Caco-2 (cell line): ENCODE data around the gene RAB3GAP2. TPM values are rescaled to one million over a fixed set of nuclear protein-coding genes. Genes with fewer than 3 reads are reported as not detected.

Experiments
- BruUV-seq: library from RNA; stranded (reverse); fragments of 400-500 nt; replicated peaks from 2 replicates; lab custom pipeline; 2021; lab: Mats Ljungman, UMichigan
- CTCF ChIA-PET: fragments of 300-600 bp; sonication (Branson Sonifier 250); formaldehyde crosslinking; loops from one replicate; lab custom pipeline; 2022; ENCODE audit warnings: antibody characterized with exemption; lab: Charles Lee
- POLR2A ChIA-PET: fragments of 300-600 bp; sonication (Branson Sonifier 250); formaldehyde crosslinking; loops from one replicate; lab custom pipeline; 2022; ENCODE audit warnings: antibody characterized with exemption; lab: Charles Lee
- DNase-seq, 2 experiments: peaks; one replicate each; pipeline versions ENCODE4 v3.0.0 to v3.0.0-alpha.2; 2020 to 2022
- H3K27me3 ChIP-seq: replicated peaks from 2 replicates; pipeline ENCODE4 v1.6.0; 2011; ENCODE audit warnings: low read length; ENCODE audit not compliant: control insufficient read depth, insufficient read depth
- H3K36me3 ChIP-seq: 2 replicates; pipeline ENCODE4 v1.5.1; 2011; ENCODE audit warnings: low read length; ENCODE audit not compliant: control insufficient read depth, insufficient read depth
- H3K4me1 ChIP-seq: fragments of 250-450 bp; sonication (Bioruptor Pico); 2 replicates; pipeline ENCODE4 v1.5.1; 2020; ENCODE audit warnings: mild to moderate bottlenecking
- H3K4me3 ChIP-seq: 2 replicates; pipeline ENCODE4 v1.5.1; 2011; ENCODE audit warnings: low read depth, mild to moderate bottlenecking, control low read depth, low read length
- H3K9me3 ChIP-seq: fragments of 250-450 bp; sonication (Bioruptor Pico); 2 replicates; pipeline ENCODE4 v1.5.1; 2020; ENCODE audit warnings: mild to moderate bottlenecking, moderate library complexity
- H3K27ac Mint-ChIP-seq: one replicate; pipeline ENCODE4 v1.8.0; 2022; ENCODE audit warnings: mixed read lengths; ENCODE audit not compliant: unreplicated experiment
- H3K27me3 Mint-ChIP-seq: one replicate; pipeline ENCODE4 v1.8.0; 2022; ENCODE audit warnings: mixed read lengths; ENCODE audit not compliant: insufficient read depth, unreplicated experiment
- H3K36me3 Mint-ChIP-seq: one replicate; pipeline ENCODE4 v1.8.0; 2022; ENCODE audit warnings: mild to moderate bottlenecking, mixed read lengths; ENCODE audit not compliant: insufficient read depth, unreplicated experiment
- H3K4me1 Mint-ChIP-seq: one replicate; pipeline ENCODE4 v1.8.0; 2022; ENCODE audit warnings: low read depth, mixed read lengths; ENCODE audit not compliant: unreplicated experiment
- H3K4me3 Mint-ChIP-seq: one replicate; pipeline ENCODE4 v1.8.0; 2022; ENCODE audit warnings: mild to moderate bottlenecking, moderate library complexity, mixed read lengths; ENCODE audit not compliant: unreplicated experiment
- H3K9me3 Mint-ChIP-seq: one replicate; pipeline ENCODE4 v1.8.0; 2022; ENCODE audit warnings: mixed read lengths; ENCODE audit not compliant: unreplicated experiment
- intact Hi-C: fragments of 100-400 bp; cut with micrococcal nuclease; formaldehyde crosslinking; loops from one replicate; pipeline ENCODE4 v1.10.0; 2022; ENCODE audit not compliant: unreplicated experiment
- total RNA-seq: library from RNA; stranded (reverse); gene quantifications from 2 replicates; pipeline ENCODE4 v1.2.3, GENCODE V29; 2022
- TF ChIP-seq, protein P1 (sequence below), 2 experiments: fragments of 200-600 bp in 1 of 2; IDR thresholded peaks; 1 replicate in 1 of 2; 2 replicates in 1 of 2; pipeline versions ENCODE4 v1.5.1 to v1.8.0; 2011 to 2022; ENCODE audit warnings: antibody characterized with exemption in 1 of 2, control low read depth in 1 of 2, inconsistent platforms in 1 of 2, low read depth in 1 of 2, low read length in 1 of 2, mild to moderate bottlenecking in 1 of 2, moderate library complexity in 1 of 2; ENCODE audit not compliant: insufficient read depth in 1 of 2, severe bottlenecking in 1 of 2, unreplicated experiment in 1 of 2

Gene RAB3GAP2
- total RNA-seq, 1 experiment from 2014 or later, result 41.1 TPM

DNA sequence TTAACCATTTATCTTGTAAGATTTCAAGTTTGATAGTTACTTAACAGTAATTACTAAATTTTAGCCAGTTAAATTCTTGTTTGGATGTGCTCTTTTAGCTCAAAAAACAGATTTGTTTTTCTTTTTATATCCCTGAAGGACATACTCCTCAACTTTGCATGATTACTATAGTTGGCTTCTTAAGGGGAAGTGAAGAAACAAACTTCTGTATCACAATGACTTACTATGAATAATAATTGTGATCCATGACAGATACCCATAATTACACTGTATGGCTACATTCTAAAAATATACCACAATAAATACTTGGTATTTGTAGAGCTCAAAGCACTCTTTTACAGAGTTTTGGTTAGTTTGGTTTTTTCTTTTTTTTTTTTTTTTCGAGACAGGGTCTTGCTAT, 122.5 kb downstream of the RAB3GAP2 start:
- Mint-ChIP-seq H3K9me3 (no peaks in the 10 kb centered on the region), H3K36me3 (peaks cover 56% of the 10 kb centered on the region), H3K27me3 (no peaks in the 10 kb centered on the region), H3K4me3 (no peak overlapping the region), H3K27ac (no peak overlapping the region), H3K4me1 (no peaks in the 10 kb centered on the region)
- no TSS peak for BruUV-seq
- ChIA-PET POLR2A (no interaction called here), CTCF (no interaction called here)
- Histone ChIP-seq H3K4me3 (no peak overlapping the region), H3K4me1 (no peaks in the 10 kb centered on the region), H3K27me3 (no peaks in the 10 kb centered on the region), H3K9me3 (no peaks in the 10 kb centered on the region), H3K36me3 (no peaks in the 10 kb centered on the region; the same call in 1 of the 2 replicates)
- TF ChIP-seq, protein P1, sequence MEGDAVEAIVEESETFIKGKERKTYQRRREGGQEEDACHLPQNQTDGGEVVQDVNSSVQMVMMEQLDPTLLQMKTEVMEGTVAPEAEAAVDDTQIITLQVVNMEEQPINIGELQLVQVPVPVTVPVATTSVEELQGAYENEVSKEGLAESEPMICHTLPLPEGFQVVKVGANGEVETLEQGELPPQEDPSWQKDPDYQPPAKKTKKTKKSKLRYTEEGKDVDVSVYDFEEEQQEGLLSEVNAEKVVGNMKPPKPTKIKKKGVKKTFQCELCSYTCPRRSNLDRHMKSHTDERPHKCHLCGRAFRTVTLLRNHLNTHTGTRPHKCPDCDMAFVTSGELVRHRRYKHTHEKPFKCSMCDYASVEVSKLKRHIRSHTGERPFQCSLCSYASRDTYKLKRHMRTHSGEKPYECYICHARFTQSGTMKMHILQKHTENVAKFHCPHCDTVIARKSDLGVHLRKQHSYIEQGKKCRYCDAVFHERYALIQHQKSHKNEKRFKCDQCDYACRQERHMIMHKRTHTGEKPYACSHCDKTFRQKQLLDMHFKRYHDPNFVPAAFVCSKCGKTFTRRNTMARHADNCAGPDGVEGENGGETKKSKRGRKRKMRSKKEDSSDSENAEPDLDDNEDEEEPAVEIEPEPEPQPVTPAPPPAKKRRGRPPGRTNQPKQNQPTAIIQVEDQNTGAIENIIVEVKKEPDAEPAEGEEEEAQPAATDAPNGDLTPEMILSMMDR (IDR thresholded peaks at IDR 0.05; ENCODE audit: insufficient read depth in 1 of 2, low read depth in 1 of 2, low read length in 1 of 2, severe bottlenecking in 1 of 2, unreplicated experiment in 1 of 2), result no peak
- DNase-seq, result no peak
- intact Hi-C loops, result no loop called here

DNA sequence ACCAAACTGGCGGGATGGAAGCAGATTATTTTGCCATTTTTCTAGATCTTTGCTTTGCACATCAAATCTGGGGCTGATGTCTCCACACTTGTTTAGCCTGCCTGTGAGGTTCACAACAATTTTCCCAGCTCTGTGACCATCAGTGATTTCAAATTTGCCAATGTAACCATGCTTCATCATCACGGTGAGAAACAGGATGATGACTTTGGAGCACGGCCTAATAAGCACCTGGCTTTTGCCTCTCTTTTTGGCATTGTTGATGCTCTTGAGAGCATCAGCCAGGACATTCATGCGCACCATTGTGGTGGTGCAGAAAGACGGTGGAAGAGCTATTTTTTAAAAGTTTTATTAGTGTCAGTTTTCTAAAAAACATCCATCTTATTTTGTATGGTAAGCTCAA, 128.2 kb downstream of the RAB3GAP2 start:
- Mint-ChIP-seq H3K4me1 (no peaks in the 10 kb centered on the region), H3K27me3 (no peaks in the 10 kb centered on the region), H3K9me3 (no peaks in the 10 kb centered on the region), H3K4me3 (no peak overlapping the region), H3K36me3 (peaks cover 67% of the 10 kb centered on the region), H3K27ac (no peak overlapping the region)
- Histone ChIP-seq H3K4me1 (no peaks in the 10 kb centered on the region), H3K4me3 (no peak overlapping the region), H3K9me3 (no peaks in the 10 kb centered on the region), H3K36me3 (peaks cover 1% of the 10 kb centered on the region), H3K27me3 (no peaks in the 10 kb centered on the region)
- BruUV-seq, result no TSS peak
- CTCF ChIA-PET, result no interaction called here
- intact Hi-C loops, result no loop called here
- POLR2A ChIA-PET, result no interaction called here
- DNase-seq, result no peak
- TF ChIP-seq, protein P1 (IDR thresholded peaks at IDR 0.05; ENCODE audit: insufficient read depth in 1 of 2, low read depth in 1 of 2, low read length in 1 of 2, severe bottlenecking in 1 of 2, unreplicated experiment in 1 of 2), result no peak

- no TSS peak for BruUV-seq
- H3K36me3 ChIP-seq, result peaks cover 1% of the 10 kb centered on the region
Measured at GRCh38 chr1:220139966-220140365, 132.3 kb downstream of the RAB3GAP2 start.

More at GRCh38 chr1:220139966-220140365, 132.3 kb downstream of the RAB3GAP2 start:
- no peak overlapping the region for H3K4me3 ChIP-seq
- no peaks in the 10 kb centered on the region for H3K9me3 ChIP-seq
- TF ChIP-seq, protein P1 (IDR thresholded peaks at IDR 0.05; ENCODE audit: insufficient read depth in 1 of 2, low read depth in 1 of 2, low read length in 1 of 2, severe bottlenecking in 1 of 2, unreplicated experiment in 1 of 2), result no peak
- H3K4me3 Mint-ChIP-seq, result no peak overlapping the region
- peaks cover 73% of the 10 kb centered on the region for H3K36me3 Mint-ChIP-seq
- no peaks in the 10 kb centered on the region for H3K4me1 ChIP-seq
- no peak for DNase-seq
- H3K27me3 Mint-ChIP-seq, result no peaks in the 10 kb centered on the region
- no peaks in the 10 kb centered on the region for H3K27me3 ChIP-seq
- no peaks in the 10 kb centered on the region for H3K4me1 Mint-ChIP-seq
- CTCF ChIA-PET, result no interaction called here
- H3K9me3 Mint-ChIP-seq, result no peaks in the 10 kb centered on the region
- no peak overlapping the region for H3K27ac Mint-ChIP-seq
- intact Hi-C loops, result no loop called here
- POLR2A ChIA-PET, result no interaction called here
